Anterior cingulate cortex (tissue), 58 donors: ENCODE measurements around the gene CUL2.

Experiments used
- DNase-seq, 58 donors: peaks; one replicate each; lab custom pipeline; 2025; lab: John Stamatoyannopoulos, UW

Gene CUL2

DNA sequence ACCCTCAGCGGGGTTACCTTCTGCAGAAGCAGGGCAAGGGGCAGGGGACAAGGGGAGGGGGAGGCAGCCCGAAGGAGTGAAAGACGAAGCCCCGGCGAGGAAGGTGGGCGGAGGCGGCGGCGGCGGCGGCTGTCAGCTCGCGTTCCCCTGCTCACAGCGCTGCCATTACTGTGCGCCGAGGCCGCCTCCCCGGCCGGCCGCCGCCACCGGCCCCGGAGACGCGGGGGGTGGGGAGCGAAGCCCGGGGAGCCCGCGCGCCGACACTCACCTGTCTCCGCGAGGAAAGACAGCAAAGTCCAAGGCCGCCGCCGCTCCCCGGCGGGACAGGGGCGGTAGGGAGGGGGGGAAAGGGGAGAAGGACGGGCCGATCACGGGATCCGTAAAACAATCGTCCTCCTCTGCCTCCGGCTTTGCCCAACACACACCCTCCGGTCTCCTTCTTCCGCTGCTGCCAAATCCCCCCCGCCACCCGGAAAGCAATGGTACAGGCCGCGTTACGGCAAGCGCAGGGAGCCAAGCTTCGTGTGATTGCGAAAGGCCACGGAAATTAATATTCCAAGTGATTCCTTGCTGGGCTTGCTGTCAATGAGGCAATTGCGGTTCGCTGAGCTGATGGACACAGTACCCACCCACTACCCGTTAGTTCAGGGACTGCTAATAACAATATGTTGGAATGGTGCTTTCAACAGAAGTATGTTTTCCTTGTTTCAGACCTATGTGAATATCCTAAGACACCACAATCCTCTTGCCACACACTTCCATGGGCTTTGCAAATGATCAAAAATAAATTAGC lies at the start of gene CUL2:
TSS of gene CUL2 (minus strand) at position 180 of the 793 bp plus-strand sequence. CDS start 19,024 bp downstream, outside the sequence.
- peak; percentile 23 to 98 (median 90) for DNase-seq

DNA sequence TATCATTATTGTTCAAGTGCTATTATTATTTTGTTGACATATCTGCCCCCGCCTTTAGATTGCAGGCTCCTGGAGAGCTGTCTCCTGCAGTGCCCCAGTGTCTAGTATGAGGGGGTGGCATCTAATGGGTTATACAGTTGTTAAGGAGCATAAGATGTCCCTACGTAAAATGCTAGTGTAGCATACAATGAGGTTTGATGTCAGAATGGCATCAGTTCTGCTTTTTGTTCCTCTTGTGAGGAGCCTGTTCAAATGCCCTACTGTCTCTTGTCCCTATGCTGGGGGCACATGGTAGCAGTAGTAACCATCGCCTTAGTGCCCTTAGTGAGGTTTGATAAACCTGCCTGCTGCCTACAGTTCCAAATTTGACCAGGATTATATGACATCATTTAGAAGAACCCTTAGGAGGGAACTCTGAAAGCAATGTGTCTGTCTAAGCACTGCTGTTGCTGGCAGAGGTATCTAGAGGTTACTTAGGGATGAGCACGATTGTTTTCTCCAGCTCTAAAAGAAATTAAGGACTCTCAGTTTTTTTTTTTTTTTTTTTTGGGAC lies 46.2 kb upstream of the CUL2 start:
- DNase-seq, result no peak

DNA sequence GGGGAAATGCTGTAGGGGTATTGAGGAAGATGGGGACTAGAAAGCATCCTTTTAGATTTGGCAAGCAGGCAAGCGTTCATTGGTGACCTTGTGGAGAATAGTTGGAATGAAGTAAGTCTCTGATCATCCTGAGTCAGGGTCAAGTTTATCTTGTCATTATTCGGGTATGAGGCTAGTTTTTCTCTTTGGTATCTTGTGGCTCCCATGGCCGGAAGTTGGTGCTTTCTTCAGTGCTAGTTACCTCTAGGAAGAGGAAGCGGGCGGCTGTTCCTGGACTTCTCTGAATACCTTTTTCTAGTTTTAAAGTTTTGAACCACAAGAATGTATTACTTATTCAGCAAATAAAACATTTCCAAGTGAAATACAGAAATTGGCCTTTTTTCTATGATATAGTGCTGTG lies 45.7 kb upstream of the CUL2 start:
- no peak for DNase-seq

DNA sequence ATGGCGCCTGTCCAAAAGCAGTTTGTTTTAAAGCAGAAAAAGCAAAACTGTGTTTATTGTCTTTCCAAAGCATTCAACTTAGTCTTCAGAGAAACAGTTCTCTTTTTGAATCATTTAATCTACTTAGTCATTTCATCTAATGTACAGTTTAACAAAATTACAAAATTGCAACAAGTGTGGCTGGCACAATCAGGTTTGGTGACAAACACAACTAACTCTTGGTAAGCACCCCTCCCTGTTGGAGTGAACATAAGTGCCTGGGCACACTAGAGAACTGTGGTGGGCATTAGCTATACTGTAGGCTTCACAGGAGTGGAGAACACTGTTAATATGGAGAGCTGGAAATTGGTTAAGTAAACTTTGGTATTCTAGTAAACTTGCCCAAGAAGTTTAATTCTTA lies 43.4 kb upstream of the CUL2 start:
- no peak for DNase-seq

DNA sequence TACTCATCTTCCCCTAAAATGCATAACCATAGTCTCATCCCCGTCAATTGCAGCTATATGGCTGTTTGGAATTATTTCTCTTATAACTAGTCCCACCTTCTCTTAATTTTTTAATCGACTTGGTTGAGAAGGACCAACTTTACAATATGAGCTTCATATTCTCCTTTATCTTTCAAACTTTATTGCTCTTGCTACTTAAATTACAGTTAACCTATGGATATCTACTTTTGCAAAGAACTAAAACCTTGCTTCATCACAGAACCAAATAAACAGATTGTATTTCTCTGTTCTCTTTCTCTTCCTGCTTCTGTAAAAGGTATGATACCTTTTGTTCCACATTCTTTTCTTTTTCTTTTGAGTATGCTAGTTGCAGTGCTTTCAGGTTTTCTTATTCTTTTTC lies 42.6 kb upstream of the CUL2 start:
- DNase-seq, result no peak

DNA sequence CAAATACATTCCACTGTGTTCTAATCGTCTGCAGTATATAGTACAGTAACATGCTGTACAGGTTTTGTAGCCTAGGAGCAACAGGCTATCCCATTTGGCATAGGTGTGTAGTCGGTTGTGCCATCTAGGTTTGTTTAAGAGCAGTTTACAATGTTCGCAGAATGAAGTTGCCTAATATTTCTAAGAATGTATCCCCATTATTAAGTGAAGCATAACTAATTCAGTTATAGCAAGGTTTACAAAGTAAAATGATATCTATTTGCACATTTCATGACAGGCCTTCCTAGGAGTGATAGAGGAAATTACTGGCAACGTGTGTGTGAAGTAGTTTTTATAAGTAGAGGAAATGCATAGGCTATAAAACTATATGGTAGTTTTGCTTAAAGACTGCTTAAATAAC lies 40.5 kb upstream of the CUL2 start:
- DNase-seq, result no peak

DNA sequence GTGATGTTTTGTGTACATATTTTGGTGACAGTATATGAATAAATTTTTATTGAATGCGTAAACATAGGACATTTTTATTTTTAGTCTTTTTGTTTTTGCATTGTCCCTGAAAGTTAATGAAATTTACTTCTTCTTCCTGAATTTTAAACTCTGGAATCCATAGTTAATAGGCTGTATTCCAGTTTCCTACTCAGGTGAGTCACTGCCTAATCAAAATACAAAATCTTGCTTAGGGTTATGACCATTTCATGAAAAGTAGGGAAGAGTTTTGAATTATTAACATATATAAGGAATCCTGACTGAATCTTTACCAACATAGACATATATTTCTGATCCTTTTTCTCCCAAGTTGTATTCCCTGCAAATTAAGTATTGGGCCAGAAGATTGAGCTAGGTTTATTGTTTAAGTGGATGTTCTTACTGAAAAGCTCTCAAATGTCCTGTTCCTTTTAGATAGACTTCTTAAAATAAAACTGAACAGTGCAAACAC lies 39.1 kb upstream of the CUL2 start:
- DNase-seq, result no peak

DNA sequence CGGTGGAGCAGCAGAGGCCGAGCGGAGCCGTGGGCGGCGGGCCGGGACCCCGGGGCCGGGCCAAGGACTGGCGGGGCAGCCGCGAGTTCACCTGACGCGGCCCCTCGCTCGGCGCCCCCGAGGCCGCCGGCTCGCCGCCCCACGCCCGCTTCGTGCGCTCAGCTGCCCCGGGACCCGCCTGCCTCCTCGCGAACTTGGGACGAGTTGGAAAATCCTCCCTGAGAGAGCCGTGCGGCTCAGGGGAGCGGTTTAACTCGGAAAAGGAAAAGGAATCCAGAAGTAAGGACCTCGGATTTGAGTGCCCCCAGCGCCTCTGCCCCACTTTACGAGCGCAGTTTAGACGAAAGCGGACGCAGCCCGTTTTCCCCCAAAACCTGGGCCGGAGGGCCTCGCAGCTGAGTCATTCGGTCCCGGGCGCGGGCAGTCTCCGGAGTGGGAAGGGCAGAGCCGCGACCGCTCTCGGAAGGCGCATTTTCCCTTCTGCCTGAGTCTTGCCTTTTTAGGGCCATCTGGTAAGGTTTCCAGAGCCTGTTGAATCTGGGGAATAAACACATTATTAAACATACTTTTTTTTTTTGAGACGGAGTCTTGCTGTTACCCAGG lies 37.2 kb upstream of the CUL2 start:
- peak in 35 of 58 donors; percentile 20 to 69 (median 49) for DNase-seq

DNA sequence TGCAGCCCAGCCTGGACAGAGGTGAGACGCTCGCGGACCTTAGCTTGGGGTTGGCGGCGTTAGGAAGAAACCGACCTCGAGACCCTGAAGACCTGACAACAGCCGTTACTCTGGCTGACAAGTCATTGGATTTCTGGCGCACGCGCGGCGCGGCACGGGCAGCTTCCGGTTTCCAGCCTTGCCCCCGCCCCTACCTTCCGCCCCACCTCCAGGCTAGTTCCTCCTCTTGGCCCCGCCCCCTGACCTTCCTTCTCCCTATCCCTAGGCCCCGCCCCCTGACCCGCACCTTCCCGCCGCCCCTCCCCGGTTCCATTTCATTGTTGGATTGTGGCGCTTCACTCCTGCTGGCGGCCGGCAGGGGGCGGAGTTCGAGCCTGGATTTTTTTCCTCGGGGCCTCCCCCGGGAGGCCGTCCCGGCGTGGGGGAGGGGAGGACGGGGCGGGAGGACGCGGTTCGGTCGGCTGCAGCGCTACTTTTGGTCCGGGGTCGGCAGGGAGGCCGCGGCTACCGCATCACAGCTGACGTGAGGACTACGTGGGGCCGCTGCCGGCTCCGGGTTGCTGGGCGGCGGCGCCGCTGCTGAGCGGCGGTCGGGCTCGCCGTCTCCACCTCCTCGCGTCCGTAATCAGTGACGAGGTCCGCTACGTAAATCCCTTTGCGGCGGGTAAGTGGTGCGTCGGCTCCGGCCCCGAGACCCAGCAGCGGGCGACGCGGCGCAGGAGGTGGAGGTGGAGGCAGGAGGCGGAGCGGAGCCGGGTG lies 36.6 kb upstream of the CUL2 start, which contains the start of gene CREM:
TSS of gene CREM (plus strand) at position 317 of the 759 bp plus-strand sequence. CDS start 10,990 bp downstream, outside the sequence.
- peak; percentile 67 to 98 (median 96) for DNase-seq

DNA sequence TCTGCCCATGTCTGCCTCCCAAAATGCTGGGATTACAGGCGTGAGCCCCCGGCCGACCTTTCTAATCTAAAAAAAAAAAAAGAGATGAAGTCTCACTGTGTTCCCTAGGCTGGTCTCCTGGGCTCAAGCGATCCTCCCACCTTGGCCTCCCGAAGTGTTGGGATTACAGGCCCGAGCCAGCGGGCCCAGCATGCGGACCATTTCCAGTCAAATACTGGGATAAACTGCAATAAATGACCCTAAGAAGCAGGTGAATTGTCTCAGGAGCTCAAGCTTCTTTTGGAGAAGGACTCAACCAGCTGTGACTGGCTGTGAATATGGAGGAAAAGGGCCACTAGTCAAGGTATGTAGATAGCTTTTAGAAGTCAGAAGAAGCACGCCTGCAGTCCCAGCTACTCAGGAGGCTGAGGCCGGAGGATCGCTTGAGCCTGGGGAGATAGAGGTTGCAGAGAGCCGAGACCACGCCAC lies 36.0 kb upstream of the CUL2 start:
- DNase-seq, result peak in 2 of 58 donors; percentile 15 to 35

DNA sequence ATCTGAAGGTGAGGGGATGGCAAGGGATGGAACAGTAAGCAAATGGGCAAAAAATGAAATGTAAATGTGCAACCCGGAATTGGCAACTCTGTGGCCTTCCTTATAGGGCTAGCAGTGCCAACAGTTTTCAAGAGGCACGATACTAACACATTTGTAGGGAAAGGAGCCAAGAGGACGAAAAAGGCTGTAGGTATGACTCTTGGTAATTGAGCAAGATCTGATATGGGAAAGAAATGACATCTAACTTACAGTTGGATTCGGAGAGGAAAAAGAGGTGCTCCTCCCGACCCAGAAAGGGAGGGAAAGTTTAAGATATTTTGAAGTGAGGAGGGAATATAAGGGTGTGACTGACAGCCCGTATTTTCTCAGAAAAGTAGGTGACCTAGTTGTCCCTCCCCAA lies 34.4 kb upstream of the CUL2 start:
- DNase-seq, result no peak

DNA sequence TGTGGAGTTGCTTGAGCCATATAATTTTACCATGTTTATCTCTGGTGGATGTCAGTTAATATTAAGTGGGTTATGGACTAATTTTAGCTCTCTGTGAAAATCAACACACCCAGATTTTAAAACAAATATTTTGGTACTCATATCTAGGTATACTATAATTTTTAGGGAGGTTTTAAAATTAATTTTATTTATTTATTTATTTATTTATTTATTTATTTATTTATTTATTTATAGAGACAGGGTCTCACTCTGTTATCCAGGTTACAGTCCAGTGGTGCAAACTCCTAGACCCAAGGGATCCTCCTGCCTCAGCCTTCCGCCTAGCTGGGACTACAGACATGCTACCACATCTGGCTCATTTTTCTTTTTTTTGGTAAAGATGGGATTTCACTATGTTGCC lies 29.2 kb upstream of the CUL2 start:
- no peak for DNase-seq

DNA sequence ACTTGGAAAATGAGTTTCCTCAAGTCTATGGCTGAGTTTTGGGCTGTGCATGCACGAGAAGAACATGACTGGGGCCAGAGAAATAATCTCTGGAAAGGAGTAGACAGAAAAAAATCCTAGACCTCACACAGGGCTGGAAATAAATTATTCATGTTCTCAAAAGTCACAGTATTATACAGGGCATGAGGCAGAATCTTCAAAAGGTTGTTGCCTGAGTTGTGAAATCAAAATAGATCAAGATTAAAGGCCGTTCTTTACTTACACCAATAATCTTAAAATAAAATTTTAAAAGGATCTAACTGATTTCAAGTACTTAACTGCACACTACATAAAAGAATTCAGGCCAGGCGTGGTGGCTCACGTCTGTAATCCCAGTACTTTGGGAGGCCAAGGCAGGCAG lies 22.4 kb upstream of the CUL2 start:
- DNase-seq, result no peak

DNA sequence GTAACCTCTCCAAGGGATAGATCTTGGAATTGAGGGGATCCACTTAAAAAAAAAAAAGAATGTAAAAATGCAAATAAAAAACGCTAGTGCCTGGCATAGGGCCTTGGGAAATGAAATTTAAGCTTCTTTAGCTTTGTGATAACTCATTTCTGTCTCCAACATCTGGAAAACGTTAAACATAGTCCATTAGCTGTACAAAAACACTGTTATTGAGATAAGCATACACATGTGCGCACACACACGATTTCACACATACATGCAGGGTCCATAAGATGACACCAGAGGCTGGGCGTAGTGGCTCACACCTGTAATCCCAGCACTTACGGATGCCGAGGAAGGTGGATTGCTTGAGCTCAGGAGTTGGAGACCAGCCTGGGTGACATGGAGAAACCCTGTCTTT lies 13.7 kb upstream of the CUL2 start:
- no peak for DNase-seq

DNA sequence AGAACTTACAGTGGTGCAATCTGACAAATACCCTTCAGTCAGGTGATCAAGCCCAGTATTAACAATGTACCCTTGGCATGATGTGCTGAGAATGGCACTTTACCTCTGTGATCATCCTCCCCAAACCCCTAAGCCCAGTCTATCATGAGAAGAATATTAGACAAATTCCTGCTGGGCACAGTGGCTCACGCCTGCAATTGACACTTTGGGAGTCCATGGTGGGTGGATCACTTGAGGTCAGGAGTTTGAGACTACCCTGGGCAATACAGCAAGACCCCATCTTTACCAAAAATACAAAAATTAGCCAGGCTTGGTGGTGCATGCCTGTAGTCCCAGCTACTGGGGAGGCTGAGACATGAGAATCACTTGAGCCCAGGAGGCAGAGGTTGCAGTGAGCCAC lies 7.4 kb upstream of the CUL2 start:
- no peak for DNase-seq

DNA sequence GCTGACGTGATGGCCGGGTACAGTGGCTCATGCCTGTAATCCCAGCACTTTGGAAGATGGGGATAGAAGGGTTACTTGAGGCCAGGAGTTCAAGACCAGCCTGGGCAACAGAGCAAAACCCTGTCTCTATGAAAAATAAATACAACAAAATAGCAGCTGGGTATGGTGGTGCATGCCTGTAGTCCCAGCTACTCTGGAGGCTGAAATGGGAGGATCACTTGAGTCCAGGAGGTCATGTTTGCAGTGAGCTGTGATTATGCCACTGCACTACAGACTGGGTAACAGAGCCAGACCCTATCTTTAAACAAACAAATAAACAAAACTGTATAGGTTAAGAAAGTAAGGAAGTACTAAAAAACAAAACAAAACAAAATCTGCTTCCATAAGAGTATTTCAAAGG lies 6.2 kb upstream of the CUL2 start:
- no peak for DNase-seq

DNA sequence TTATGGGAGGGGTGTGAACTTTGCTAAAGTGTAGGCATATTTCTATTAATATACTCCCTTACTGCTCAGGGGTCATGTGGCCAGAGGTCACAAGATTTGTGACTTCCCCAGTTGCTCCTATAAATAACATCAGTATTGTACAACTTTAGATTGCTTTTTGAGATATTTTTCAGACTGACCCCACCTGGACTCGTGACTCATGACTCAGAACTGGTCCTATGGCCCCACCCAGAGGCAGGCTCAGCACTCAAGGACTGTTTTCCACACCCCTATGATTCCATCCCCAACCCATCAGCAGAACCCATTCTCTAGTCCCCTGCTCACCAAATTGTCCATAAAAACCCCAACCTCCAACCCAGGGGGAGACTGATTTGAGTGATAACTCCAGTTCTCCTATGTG lies 2.7 kb upstream of the CUL2 start:
- DNase-seq, result no peak

DNA sequence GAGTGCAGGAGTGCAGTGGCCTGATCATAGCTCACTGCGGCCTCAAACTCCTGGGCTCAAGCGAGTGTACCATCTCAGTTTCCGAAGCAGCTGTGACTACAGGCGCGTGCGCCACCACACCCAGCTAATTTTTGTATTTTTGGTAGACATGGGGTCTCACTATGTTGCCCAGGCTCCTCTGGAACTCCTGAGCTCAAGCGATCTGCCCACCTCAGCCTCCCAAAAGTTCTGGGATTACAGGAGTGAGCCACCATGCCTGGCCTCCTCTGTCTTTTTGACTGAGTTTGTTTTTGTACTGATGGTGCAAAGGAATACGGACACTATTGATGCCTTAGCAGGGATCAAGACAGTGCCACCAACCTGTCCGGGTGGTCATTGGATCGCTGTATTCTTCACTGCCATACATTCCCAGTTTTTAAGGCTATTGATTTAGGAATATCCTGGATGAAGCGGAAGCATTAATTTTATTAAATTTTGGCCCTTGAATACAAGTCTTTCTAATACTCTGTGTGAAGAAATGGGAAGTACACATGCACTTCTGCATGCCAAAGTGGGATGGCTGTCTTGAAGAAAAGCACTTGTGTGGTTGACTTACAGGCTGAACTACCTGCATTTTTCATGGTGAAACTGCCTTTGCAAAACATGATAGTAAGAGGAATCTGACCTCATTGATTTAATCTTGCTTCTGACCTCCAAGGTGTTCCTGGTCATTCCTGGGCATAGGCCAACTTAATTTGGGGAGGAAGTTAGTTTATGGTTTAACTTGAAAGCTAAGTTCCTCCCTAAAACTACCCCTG lies 2.1 kb upstream of the CUL2 start:
- DNase-seq, result peak in 1 of 58 donors; percentile 1

DNA sequence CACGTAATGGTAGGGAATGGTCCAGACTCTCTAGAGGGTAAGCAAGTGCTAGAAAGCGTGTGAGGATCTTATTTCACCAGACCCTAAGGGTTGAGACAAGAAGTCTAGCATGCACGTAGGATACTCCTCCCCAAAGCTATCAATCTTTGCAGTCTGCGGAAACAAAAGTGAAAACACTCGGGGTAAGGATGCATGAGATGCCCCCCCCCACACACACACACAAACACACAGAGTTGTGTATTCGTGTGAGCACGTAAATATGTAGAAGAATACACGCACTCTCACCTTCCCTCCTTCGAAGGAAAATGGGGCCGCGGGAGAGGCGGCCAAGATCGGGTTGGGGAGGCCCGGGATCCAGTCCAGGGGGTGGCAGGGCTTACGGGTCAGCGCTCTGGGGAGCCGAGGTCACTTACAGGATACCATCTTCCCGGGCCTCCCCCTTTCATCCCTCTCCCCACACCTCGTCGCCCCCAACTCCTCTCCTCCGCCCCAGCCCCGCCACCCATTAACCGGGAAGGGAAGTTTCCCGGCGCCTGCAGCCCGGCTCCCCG lies 455 bp downstream of the CUL2 start:
- DNase-seq, result peak in 9 of 58 donors; percentile 13 to 51 (median 42)

DNA sequence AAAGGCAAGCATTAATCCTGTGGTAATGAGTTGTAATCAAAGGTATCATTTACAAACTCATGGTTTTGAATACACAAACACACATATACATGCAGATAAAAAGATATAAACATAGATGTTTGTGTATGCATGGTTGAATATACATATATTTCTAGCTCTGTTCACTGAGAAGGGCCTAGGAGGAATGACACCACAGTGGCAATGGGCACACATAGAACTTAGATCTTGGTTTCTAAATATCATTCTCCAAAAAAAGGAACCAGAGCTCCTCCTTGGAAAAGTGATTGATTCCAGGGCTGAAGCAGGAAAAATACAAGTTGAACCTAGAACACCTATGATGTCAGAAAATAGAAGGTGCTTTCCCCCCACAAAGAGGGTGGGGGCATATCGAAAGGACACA lies 6.9 kb downstream of the CUL2 start:
- DNase-seq, result no peak
